Measurements from ENCODE around the gene RHOBTB1.

DNA sequence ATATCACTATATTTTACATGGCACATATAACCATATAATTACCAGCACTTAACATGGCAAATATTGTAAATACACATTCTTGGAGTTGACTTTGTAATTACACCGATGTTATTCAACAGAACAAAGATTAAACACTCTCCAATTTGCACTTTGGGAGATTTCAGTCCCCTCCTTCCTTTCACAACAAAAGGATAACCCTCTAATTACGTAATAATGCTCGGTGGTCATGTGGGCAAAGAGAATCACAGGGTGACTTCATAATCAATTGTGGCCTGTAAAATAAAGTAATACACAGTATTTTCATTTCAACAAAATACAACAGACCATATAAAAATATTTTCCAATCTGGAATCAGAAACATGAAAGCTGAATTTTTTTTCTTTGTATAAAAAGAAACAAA, 73.2 kb downstream of the RHOBTB1 start:
- no peak for TF ChIP-seq TAF7 (tag; IDR thresholded peaks at IDR 0.05)
- no peak for TF ChIP-seq HMG20B (CRISPR knock-in tag; IDR thresholded peaks at IDR 0.05)
- TF ChIP-seq, protein P1, sequence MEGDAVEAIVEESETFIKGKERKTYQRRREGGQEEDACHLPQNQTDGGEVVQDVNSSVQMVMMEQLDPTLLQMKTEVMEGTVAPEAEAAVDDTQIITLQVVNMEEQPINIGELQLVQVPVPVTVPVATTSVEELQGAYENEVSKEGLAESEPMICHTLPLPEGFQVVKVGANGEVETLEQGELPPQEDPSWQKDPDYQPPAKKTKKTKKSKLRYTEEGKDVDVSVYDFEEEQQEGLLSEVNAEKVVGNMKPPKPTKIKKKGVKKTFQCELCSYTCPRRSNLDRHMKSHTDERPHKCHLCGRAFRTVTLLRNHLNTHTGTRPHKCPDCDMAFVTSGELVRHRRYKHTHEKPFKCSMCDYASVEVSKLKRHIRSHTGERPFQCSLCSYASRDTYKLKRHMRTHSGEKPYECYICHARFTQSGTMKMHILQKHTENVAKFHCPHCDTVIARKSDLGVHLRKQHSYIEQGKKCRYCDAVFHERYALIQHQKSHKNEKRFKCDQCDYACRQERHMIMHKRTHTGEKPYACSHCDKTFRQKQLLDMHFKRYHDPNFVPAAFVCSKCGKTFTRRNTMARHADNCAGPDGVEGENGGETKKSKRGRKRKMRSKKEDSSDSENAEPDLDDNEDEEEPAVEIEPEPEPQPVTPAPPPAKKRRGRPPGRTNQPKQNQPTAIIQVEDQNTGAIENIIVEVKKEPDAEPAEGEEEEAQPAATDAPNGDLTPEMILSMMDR (IDR thresholded peaks at IDR 0.05 in 2 of 3, conservative IDR thresholded peaks at IDR 0.05 in 1 of 3; ENCODE audit: insufficient read depth in 2 of 3, low read depth in 1 of 3, low read length in 3 of 3): no peak
- TF ChIP-seq, protein P2, sequence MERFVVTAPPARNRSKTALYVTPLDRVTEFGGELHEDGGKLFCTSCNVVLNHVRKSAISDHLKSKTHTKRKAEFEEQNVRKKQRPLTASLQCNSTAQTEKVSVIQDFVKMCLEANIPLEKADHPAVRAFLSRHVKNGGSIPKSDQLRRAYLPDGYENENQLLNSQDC (CRISPR knock-in tag; IDR thresholded peaks at IDR 0.05): no peak
- TF ChIP-seq, protein P3, sequence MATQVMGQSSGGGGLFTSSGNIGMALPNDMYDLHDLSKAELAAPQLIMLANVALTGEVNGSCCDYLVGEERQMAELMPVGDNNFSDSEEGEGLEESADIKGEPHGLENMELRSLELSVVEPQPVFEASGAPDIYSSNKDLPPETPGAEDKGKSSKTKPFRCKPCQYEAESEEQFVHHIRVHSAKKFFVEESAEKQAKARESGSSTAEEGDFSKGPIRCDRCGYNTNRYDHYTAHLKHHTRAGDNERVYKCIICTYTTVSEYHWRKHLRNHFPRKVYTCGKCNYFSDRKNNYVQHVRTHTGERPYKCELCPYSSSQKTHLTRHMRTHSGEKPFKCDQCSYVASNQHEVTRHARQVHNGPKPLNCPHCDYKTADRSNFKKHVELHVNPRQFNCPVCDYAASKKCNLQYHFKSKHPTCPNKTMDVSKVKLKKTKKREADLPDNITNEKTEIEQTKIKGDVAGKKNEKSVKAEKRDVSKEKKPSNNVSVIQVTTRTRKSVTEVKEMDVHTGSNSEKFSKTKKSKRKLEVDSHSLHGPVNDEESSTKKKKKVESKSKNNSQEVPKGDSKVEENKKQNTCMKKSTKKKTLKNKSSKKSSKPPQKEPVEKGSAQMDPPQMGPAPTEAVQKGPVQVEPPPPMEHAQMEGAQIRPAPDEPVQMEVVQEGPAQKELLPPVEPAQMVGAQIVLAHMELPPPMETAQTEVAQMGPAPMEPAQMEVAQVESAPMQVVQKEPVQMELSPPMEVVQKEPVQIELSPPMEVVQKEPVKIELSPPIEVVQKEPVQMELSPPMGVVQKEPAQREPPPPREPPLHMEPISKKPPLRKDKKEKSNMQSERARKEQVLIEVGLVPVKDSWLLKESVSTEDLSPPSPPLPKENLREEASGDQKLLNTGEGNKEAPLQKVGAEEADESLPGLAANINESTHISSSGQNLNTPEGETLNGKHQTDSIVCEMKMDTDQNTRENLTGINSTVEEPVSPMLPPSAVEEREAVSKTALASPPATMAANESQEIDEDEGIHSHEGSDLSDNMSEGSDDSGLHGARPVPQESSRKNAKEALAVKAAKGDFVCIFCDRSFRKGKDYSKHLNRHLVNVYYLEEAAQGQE (IDR thresholded peaks at IDR 0.05; ENCODE audit: borderline replicate concordance): no peak
- TF ChIP-seq, protein P3 (CRISPR knock-in tag; IDR thresholded peaks at IDR 0.05; ENCODE audit: low read depth): no peak
- TF ChIP-seq, protein P4, sequence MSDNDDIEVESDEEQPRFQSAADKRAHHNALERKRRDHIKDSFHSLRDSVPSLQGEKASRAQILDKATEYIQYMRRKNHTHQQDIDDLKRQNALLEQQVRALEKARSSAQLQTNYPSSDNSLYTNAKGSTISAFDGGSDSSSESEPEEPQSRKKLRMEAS (CRISPR knock-in tag; IDR thresholded peaks at IDR 0.05): no peak

Data from K562 (cell line).